ENCODE measurements around the gene BICD2. TPM values are rescaled to one million over a fixed set of nuclear protein-coding genes. Genes with fewer than 3 reads are reported as not detected.

The BICD2 gene
- total and polyA plus RNA-seq, 2 experiments from 2014 or later: 25.6 to 45.0 TPM

DNA sequence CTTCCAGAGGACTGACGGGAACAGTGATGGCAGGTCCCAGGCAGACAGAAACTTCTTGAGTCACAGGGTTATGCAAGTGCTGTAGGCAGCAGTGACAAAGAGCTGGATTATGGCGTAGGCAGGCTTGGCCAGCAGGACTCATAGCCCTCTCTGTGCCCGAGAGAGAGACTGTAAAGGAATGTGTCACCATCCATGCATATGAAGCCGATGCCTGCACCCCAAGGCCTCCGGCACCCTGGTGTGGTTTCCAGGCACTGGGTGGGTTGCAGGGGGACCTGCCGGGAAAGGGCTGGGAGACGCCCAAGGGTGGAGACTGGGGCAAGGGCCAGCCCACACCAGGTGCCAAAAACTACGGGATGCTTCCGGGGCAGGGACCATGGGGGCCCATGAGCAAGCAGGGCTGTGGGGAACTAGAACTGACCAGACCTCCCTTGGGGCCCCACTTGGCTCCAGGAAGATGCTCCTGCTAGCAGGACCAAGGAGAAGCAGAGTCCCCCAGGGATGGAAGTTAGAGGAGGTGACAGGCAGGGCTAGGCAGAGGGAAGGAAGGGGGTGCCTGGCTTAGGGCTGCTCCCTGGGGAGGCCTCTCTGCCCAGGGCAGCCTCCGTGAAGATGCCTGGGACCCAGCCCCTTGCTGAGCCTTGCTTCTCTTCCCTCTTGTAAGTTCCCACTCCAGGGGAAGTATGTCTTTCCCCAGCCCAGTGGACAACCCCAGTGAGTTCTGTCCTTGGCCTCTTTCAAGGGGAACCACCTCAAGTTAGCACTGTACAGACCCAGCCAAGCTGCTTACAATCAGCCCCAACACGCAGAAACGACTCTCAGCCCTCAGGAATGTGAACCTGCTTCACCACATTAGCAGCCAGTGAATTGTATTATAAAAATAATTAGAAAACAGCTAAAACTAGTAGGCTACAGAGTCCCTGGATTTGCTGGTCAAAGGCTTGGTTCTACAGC is 84.2 kb downstream of the BICD2 start:
- WGBS, 2 experiments (ENCODE audit: low coverage in 1 of 2, low lambda C conversion rate in 2 of 2, missing lambda C conversion rate in 2 of 2): 12% methylated on average over 12 of the region's 12 CpGs
- TF ChIP-seq EZH2phosphoT487 (IDR thresholded peaks at IDR 0.05; ENCODE audit: insufficient read depth, low read depth): no peak
- DNase-seq: peak; percentile 95
- no peaks in the 10 kb centered on the region for H3K9me2 ChIP-seq (ENCODE audit: insufficient read depth)
- peak overlapping the region; percentile 64 for H3K27ac ChIP-seq
- H3K27me3 ChIP-seq (replicated peaks; ENCODE audit: insufficient read depth): no peaks in the 10 kb centered on the region
- H3K4me1 ChIP-seq (ENCODE audit: insufficient read depth): peaks cover 18% of the 10 kb centered on the region
- H3K36me3 ChIP-seq (ENCODE audit: low read depth): no peaks in the 10 kb centered on the region
- no peaks in the 10 kb centered on the region for H4K20me1 ChIP-seq (ENCODE audit: insufficient read depth)
- H3K4me3 ChIP-seq: peak overlapping the region; percentile 22; the same call in 1 of the 2 replicates
- no peaks in the 10 kb centered on the region for H3K9me3 ChIP-seq (ENCODE audit: low read depth)
- peak overlapping the region; percentile 37 for H3K4me2 ChIP-seq (ENCODE audit: unreplicated experiment)
- peaks cover 12% of the 10 kb centered on the region for H3F3A ChIP-seq (ENCODE audit: insufficient read depth)
- peak overlapping the region; percentile 25 for H3K9ac ChIP-seq
- H3K79me2 ChIP-seq (ENCODE audit: insufficient read depth): no peaks in the 10 kb centered on the region
- in situ Hi-C loops (cut with MboI): no loop called here
- H2AFZ ChIP-seq: peak overlapping the region; percentile 55

DNA sequence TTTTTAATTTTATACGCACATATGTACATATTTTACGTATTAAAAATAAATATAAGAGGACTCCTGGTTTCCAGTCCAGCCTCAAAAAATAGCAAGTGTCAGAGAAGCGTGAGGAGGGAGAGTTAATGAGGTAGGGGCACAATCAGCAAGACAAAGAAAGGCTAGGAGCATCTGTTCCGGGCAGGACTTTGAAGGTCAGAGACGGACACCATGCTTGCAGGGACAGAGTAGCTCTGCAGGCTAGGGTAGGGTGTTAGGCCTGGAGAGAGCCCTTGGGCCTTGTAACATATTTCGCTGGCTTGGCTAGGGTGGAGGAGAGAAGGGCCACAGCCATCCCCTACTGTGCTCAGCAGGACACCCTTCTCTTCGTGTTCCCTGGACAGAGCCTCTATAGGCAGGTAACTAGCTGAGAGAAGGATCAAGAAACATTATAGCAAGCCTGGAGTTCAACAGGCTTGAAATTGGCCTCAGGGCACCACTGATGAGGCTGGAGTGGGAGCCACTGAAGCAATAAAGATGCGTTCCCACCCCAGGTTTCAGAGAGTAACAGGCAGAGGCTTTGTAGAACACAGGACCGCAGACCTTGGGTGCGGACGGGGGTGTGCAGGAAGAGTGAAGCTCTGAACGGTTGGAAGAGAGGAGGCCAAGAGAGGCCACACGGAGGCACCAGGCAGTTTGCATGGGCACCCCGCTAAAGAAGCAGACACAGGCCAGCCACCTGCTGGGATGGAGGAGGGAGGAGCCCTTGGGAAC is 85.0 kb downstream of the BICD2 start:
- Histone ChIP-seq H3K36me3 (ENCODE audit: low read depth) (no peaks in the 10 kb centered on the region), H3K79me2 (ENCODE audit: insufficient read depth) (no peaks in the 10 kb centered on the region), H2AFZ (peak overlapping the region; percentile 55; the same call in 1 of the 2 replicates), H3K27me3 (replicated peaks; ENCODE audit: insufficient read depth) (no peaks in the 10 kb centered on the region), H4K20me1 (ENCODE audit: insufficient read depth) (no peaks in the 10 kb centered on the region), H3K4me2 (ENCODE audit: unreplicated experiment) (no peak overlapping the region), H3K9me3 (ENCODE audit: low read depth) (no peaks in the 10 kb centered on the region), H3K9me2 (ENCODE audit: insufficient read depth) (no peaks in the 10 kb centered on the region), H3F3A (ENCODE audit: insufficient read depth) (peaks cover 12% of the 10 kb centered on the region), H3K27ac (peak overlapping the region; percentile 64), H3K4me3 (no peak overlapping the region), H3K9ac (no peak overlapping the region), H3K4me1 (ENCODE audit: insufficient read depth) (peaks cover 18% of the 10 kb centered on the region)
- in situ Hi-C loops (cut with MboI): no loop called here
- 79 to 81% methylated on average over 14 of the region's 14 CpGs for WGBS, 2 experiments (ENCODE audit: low coverage in 1 of 2, low lambda C conversion rate in 2 of 2, missing lambda C conversion rate in 2 of 2)
- TF ChIP-seq EZH2phosphoT487 (IDR thresholded peaks at IDR 0.05; ENCODE audit: insufficient read depth, low read depth): no peak
- no peak for TF ChIP-seq EZH2 (IDR thresholded peaks at IDR 0.05; ENCODE audit: insufficient read depth, poor library complexity, severe bottlenecking)
- no peak for DNase-seq

DNA sequence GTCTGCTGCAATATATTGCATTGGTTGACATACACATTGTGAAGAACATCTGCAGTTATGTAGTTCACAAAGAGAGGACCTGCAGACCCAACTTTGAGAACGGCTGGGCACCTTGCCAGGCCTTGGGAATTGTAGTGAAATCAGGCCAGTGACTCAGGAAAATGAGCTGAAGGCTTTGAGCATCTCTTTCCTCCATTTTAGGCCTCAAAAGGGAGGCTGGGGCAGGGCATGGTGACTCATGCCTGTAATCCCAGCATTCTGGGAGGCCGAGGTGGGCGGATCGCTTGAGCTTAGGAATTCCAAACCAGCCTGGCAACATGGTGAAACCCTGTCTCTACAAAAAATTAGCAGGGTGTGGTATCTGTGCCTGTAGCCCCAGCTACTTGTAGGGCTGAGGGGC is 93.3 kb downstream of the BICD2 start:
- no peaks in the 10 kb centered on the region for H3K9me2 ChIP-seq (ENCODE audit: insufficient read depth)
- peak overlapping the region; percentile 90 for H3K4me3 ChIP-seq
- WGBS, 2 experiments (ENCODE audit: low coverage in 1 of 2, low lambda C conversion rate in 2 of 2, missing lambda C conversion rate in 2 of 2): 1 to 22% methylated on average over 4 of the region's 4 CpGs
- peaks cover 23% of the 10 kb centered on the region for H3F3A ChIP-seq (ENCODE audit: insufficient read depth)
- no peak for TF ChIP-seq EZH2phosphoT487 (IDR thresholded peaks at IDR 0.05; ENCODE audit: insufficient read depth, low read depth)
- no peaks in the 10 kb centered on the region for H4K20me1 ChIP-seq (ENCODE audit: insufficient read depth)
- H3K27me3 ChIP-seq (replicated peaks; ENCODE audit: insufficient read depth): no peaks in the 10 kb centered on the region
- in situ Hi-C loops (cut with MboI): no loop called here
- peaks cover 47% of the 10 kb centered on the region for H3K79me2 ChIP-seq (ENCODE audit: insufficient read depth)
- DNase-seq: peak; percentile 93
- H3K9me3 ChIP-seq (ENCODE audit: low read depth): no peaks in the 10 kb centered on the region
- peak overlapping the region; percentile 99 for H3K27ac ChIP-seq
- peak overlapping the region; percentile 99 for H3K9ac ChIP-seq
- H3K36me3 ChIP-seq (ENCODE audit: low read depth): no peaks in the 10 kb centered on the region
- H3K4me1 ChIP-seq (ENCODE audit: insufficient read depth): peaks cover 22% of the 10 kb centered on the region
- H2AFZ ChIP-seq: peak overlapping the region; percentile 65
- H3K4me2 ChIP-seq (ENCODE audit: unreplicated experiment): peak overlapping the region; percentile 79

DNA sequence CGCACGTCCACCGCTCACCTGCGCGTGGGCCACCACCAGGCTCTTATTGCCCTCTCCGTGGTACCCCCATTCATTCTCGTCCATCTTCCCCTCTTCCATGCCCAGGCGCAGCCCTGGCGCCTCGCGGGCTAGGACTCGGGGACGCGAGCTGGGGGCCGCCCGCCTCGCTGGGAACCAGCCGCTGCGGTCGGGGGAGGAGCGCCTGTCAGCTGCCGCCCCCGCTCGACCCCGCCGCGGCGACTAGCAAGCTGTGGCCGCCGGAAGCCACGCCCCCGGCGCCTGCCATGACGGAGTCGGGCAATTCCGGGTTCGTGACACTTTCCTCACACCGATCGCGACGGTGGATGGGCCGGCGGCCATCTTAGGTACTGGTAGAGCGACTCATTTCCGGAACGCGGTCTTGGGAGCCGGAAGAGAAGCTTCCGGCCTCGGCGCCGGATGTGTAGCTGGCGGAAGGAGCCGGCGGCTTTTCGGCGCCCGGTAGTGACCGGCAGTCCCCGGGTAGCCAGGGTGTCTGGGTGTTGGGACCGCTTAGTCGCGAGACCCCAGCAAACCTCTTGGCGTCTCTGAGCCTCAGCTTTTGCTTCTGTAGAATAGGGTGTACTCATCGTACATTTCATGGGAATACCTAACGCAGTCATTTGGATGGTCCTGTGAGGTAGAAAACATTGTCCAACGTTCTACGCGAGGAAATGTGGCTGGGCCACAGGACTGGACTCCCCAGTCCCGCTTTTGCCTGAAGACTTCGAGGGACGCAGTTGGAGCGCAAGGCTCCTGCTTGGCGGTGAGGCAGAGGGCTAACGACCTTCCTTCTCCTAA is 94.5 kb downstream of the BICD2 start, which contains the start of gene IPPK:
TSS of gene IPPK (minus strand) at position 242 of the 819 bp plus-strand sequence. CDS start at position 99, 143 bp downstream.
- Histone ChIP-seq H2AFZ (peak within 1 kb of the TSS; percentile 65), H3K4me1 (ENCODE audit: insufficient read depth) (peaks cover 33% of the 10 kb centered on the region), H3K79me2 (ENCODE audit: insufficient read depth) (peaks cover 59% of the 10 kb centered on the region), H3K36me3 (ENCODE audit: low read depth) (0 out of 2 replicates have a peak, but pooled peaks cover 4% of the 10 kb centered on the region), H3K27ac (peak within 1 kb of the TSS; percentile 99), H3K9ac (peak within 1 kb of the TSS; percentile 99), H3K4me3 (peak within 1 kb of the TSS; percentile 90), H3K9me2 (ENCODE audit: insufficient read depth) (no peaks in the 10 kb centered on the region), H3K9me3 (ENCODE audit: low read depth) (no peaks in the 10 kb centered on the region), H3K27me3 (replicated peaks; ENCODE audit: insufficient read depth) (no peaks in the 10 kb centered on the region), H4K20me1 (ENCODE audit: insufficient read depth) (no peaks in the 10 kb centered on the region), H3K4me2 (ENCODE audit: unreplicated experiment) (peak within 1 kb of the TSS; percentile 89), H3F3A (ENCODE audit: insufficient read depth) (peaks cover 31% of the 10 kb centered on the region)
- no peak for TF ChIP-seq EZH2 (IDR thresholded peaks at IDR 0.05; ENCODE audit: insufficient read depth, poor library complexity, severe bottlenecking)
- no peak for TF ChIP-seq EZH2phosphoT487 (IDR thresholded peaks at IDR 0.05; ENCODE audit: insufficient read depth, low read depth)
- DNase-seq: peak; percentile 100
- WGBS, 2 experiments (ENCODE audit: low coverage in 1 of 2, low lambda C conversion rate in 2 of 2, missing lambda C conversion rate in 2 of 2): 1% methylated on average over 65 to 70 of the region's 75 CpGs
- in situ Hi-C loops (cut with MboI): no loop called here
